Measurements from ENCODE around the gene DSP.

- no peak for TF ChIP-seq REST (IDR thresholded peaks at IDR 0.05)
- no peak for TF ChIP-seq YY1 (IDR thresholded peaks at IDR 0.05)
- no peak for TF ChIP-seq CTCF (IDR thresholded peaks at IDR 0.05; ENCODE audit: low read depth, low read length, missing input control)
- no peak for TF ChIP-seq MAX (IDR thresholded peaks at IDR 0.05)
- TF ChIP-seq GABPA (IDR thresholded peaks at IDR 0.05 in 1 of 2, conservative IDR thresholded peaks at IDR 0.05 in 1 of 2), result no peak
- no peak for TF ChIP-seq RAD21 (IDR thresholded peaks at IDR 0.05)
- no peak for TF ChIP-seq ATF3 (IDR thresholded peaks at IDR 0.05)
- no peak for TF ChIP-seq HNF4A (conservative IDR thresholded peaks at IDR 0.05)
- TF ChIP-seq TAF1 (conservative IDR thresholded peaks at IDR 0.05), result no peak
- no peak for TF ChIP-seq FOXA2 (IDR thresholded peaks at IDR 0.05)
- no peak for TF ChIP-seq ZBTB33 (IDR thresholded peaks at IDR 0.05)
- TF ChIP-seq JUND (IDR thresholded peaks at IDR 0.05), result no peak
These were observed 38.4 kb downstream of the DSP start for GRCh38 chr6:7579851-7580250.

All from liver (tissue), 3 donors.